GM23248 (cell line): Measurements from ENCODE around the gene NF1. TPM values are rescaled to one million over a fixed set of nuclear protein-coding genes. Genes with fewer than 3 reads are reported as not detected.
"Not testable (repeated sequence)": the region's sequence is repeated elsewhere in the genome, so short reads cannot be mapped to it uniquely, and the experiment has no call there.

Source experiments
- DNase-seq: peaks from one replicate; pipeline ENCODE4 v3.0.0-alpha.2; 2015
- H2AFZ ChIP-seq: fragments of 200-600 bp; sonication (generic); 2 replicates; pipeline ENCODE4 v1.6.1; 2016; ENCODE audit warnings: antibody characterized with exemption
- H3F3A ChIP-seq: fragments of 200-600 bp; sonication (generic); 2 replicates; pipeline ENCODE4 v1.6.1; 2016; ENCODE audit warnings: mild to moderate bottlenecking, antibody characterized with exemption, mixed run types; ENCODE audit not compliant: insufficient read depth
- H3K27ac ChIP-seq: fragments of 200-600 bp; sonication (generic); 2 replicates; pipeline ENCODE4 v1.5.1; 2016; ENCODE audit warnings: mild to moderate bottlenecking
- H3K27me3 ChIP-seq: fragments of 200-600 bp; sonication (generic); replicated peaks from 2 replicates; pipeline ENCODE4 v1.6.1; 2016; ENCODE audit warnings: mild to moderate bottlenecking; ENCODE audit not compliant: insufficient read depth
- H3K36me3 ChIP-seq: fragments of 200-600 bp; sonication (generic); 2 replicates; pipeline ENCODE4 v1.6.1; 2016; ENCODE audit warnings: low read depth, mild to moderate bottlenecking
- H3K4me1 ChIP-seq: fragments of 200-600 bp; sonication (generic); 2 replicates; pipeline ENCODE4 v1.6.1; 2016; ENCODE audit warnings: mild to moderate bottlenecking; ENCODE audit not compliant: insufficient read depth
- H3K4me2 ChIP-seq: fragments of 200-600 bp; sonication (generic); one replicate; pipeline ENCODE4 v1.6.1; 2016; ENCODE audit warnings: mild to moderate bottlenecking; ENCODE audit not compliant: unreplicated experiment
- H3K4me3 ChIP-seq: fragments of 200-600 bp; sonication (generic); 2 replicates; pipeline ENCODE4 v1.5.1; 2016; ENCODE audit warnings: mild to moderate bottlenecking
- H3K79me2 ChIP-seq: fragments of 200-600 bp; sonication (generic); 2 replicates; pipeline ENCODE4 v1.6.1; 2016; ENCODE audit warnings: mild to moderate bottlenecking; ENCODE audit not compliant: insufficient read depth
- H3K9ac ChIP-seq: fragments of 200-600 bp; sonication (generic); 2 replicates; pipeline ENCODE4 v1.6.1; 2016; ENCODE audit warnings: mild to moderate bottlenecking
- H3K9me2 ChIP-seq: fragments of 200-600 bp; sonication (generic); 2 replicates; pipeline ENCODE4 v1.6.1; 2016; ENCODE audit warnings: mixed run types, mild to moderate bottlenecking, moderate library complexity; ENCODE audit not compliant: insufficient read depth
- H3K9me3 ChIP-seq: fragments of 200-600 bp; sonication (generic); one replicate; pipeline ENCODE4 v1.6.1; 2017; ENCODE audit warnings: low read depth
- H4K20me1 ChIP-seq: fragments of 200-600 bp; sonication (generic); 2 replicates; pipeline ENCODE4 v1.6.0; 2016; ENCODE audit not compliant: insufficient read depth
- EZH2 ChIP-seq: fragments of 200-600 bp; sonication (generic); IDR thresholded peaks from 2 replicates; pipeline ENCODE4 v1.6.1; 2018; ENCODE audit warnings: antibody characterized with exemption, mild to moderate bottlenecking; ENCODE audit not compliant: insufficient read depth, poor library complexity, severe bottlenecking
- EZH2phosphoT487 ChIP-seq: fragments of 200-600 bp; sonication (generic); IDR thresholded peaks from 2 replicates; pipeline ENCODE4 v1.6.1; 2018; ENCODE audit warnings: antibody characterized with exemption, moderate library complexity, mild to moderate bottlenecking, low read depth; ENCODE audit not compliant: insufficient read depth
- WGBS, 2 experiments: methylation state at CpG; one replicate each; pipeline ENCODE4 v1.1.6; 2015 to 2017; ENCODE audit warnings: low lambda C conversion rate in 2 of 2, low coverage in 1 of 2; ENCODE audit errors: missing lambda C conversion rate in 2 of 2; 5-methylcytosine and 5-hydroxymethylcytosine counted together
- in situ Hi-C: fragments of 300-500 bp; cut with MboI; formaldehyde crosslinking; loops from 2 replicates; pipeline ENCODE4 v1.15.0; 2020
- polyA plus RNA-seq: library from polyadenylated mRNA; unstranded; fragments of >200 nt; fragmentation: Nextera tagmentation; extraction: Ambion mirVana; gene quantifications from 2 replicates; pipeline ENCODE4 v1.2.1, GENCODE V29; 2016
- total RNA-seq: library from RNA; depleted of rRNA; stranded (reverse); fragments of >200 nt; shearing (Covaris generic); gene quantifications from 2 replicates; pipeline ENCODE4 v1.2.3, GENCODE V29; 2014

Gene NF1
- total and polyA plus RNA-seq, 2 experiments from 2014 or later: 6.1 to 24.4 TPM

GRCh38 chr17:31283841-31284240, 189.1 kb downstream of the NF1 start:
- H3K27me3 ChIP-seq: no peaks in the 10 kb centered on the region
- no peak for TF ChIP-seq EZH2
- TF ChIP-seq EZH2phosphoT487: no peak
- no peak overlapping the region for H3K4me2 ChIP-seq
- no peak overlapping the region for H3K27ac ChIP-seq
- peaks cover 8% of the 10 kb centered on the region for H3K4me1 ChIP-seq
- no peaks in the 10 kb centered on the region for H3F3A ChIP-seq
- in situ Hi-C loops: no loop called here
- no peaks in the 10 kb centered on the region for H3K79me2 ChIP-seq
- no peak overlapping the region for H3K9ac ChIP-seq
- no peak for DNase-seq
- no peaks in the 10 kb centered on the region for H3K9me3 ChIP-seq
- no peak overlapping the region for H2AFZ ChIP-seq
- H3K4me3 ChIP-seq: no peak overlapping the region
- peaks cover 6% of the 10 kb centered on the region; the same call in 1 of the 2 replicates for H3K36me3 ChIP-seq
- no peaks in the 10 kb centered on the region for H4K20me1 ChIP-seq
- no peaks in the 10 kb centered on the region for H3K9me2 ChIP-seq

GRCh38 chr17:31286587-31286986, 191.8 kb downstream of the NF1 start:
- WGBS, 2 experiments: 97 to 100% methylated on average over 1 of the region's 1 CpG
- Histone ChIP-seq H3K4me2 (no peak overlapping the region), H3K9me3 (no peaks in the 10 kb centered on the region), H3K9ac (no peak overlapping the region), H3K9me2 (no peaks in the 10 kb centered on the region), H3K36me3 (peaks cover 8% of the 10 kb centered on the region; the same call in 1 of the 2 replicates), H2AFZ (no peak overlapping the region), H3K4me3 (no peak overlapping the region), H3K4me1 (no peaks in the 10 kb centered on the region), H4K20me1 (no peaks in the 10 kb centered on the region), H3F3A (no peaks in the 10 kb centered on the region), H3K27ac (no peak overlapping the region), H3K27me3 (no peaks in the 10 kb centered on the region), H3K79me2 (no peaks in the 10 kb centered on the region)
- DNase-seq: no peak
- TF ChIP-seq EZH2phosphoT487: no peak
- no peak for TF ChIP-seq EZH2
- in situ Hi-C loops: no loop called here

GRCh38 chr17:31287932-31288331, 193.2 kb downstream of the NF1 start:
- H3F3A ChIP-seq, H3K9me3 ChIP-seq, H3K79me2 ChIP-seq, H2AFZ ChIP-seq, H3K9me2 ChIP-seq, H4K20me1 ChIP-seq, H3K27me3 ChIP-seq, H3K4me3 ChIP-seq, H3K4me1 ChIP-seq, H3K27ac ChIP-seq, DNase-seq, H3K36me3 ChIP-seq, H3K9ac ChIP-seq, in situ Hi-C loops, H3K4me2 ChIP-seq: not testable (repeated sequence)
- 88 to 100% methylated on average over 1 of the region's 1 CpG for WGBS, 2 experiments

GRCh38 chr17:31289790-31290189, 195.0 kb downstream of the NF1 start:
- Histone ChIP-seq H2AFZ (no peak overlapping the region), H3K9me2 (no peaks in the 10 kb centered on the region), H3K27me3 (no peaks in the 10 kb centered on the region), H3K4me3 (no peak overlapping the region), H3K36me3 (peaks cover 7% of the 10 kb centered on the region; the same call in 1 of the 2 replicates), H4K20me1 (no peaks in the 10 kb centered on the region), H3K4me1 (no peaks in the 10 kb centered on the region), H3K79me2 (no peaks in the 10 kb centered on the region), H3K4me2 (no peak overlapping the region), H3K9ac (no peak overlapping the region), H3K9me3 (no peaks in the 10 kb centered on the region), H3F3A (no peaks in the 10 kb centered on the region), H3K27ac (no peak overlapping the region)
- no peak for TF ChIP-seq EZH2
- no peak for TF ChIP-seq EZH2phosphoT487
- peak; percentile 21 for DNase-seq
- 39 to 52% methylated on average over 3 of the region's 3 CpGs for WGBS, 2 experiments
- in situ Hi-C loops: no loop called here

GRCh38 chr17:31291820-31292219, 197.0 kb downstream of the NF1 start:
- in situ Hi-C loops: no loop called here
- Histone ChIP-seq H3K9me2 (no peaks in the 10 kb centered on the region), H3K27ac (no peak overlapping the region), H3F3A (no peaks in the 10 kb centered on the region), H3K79me2 (no peaks in the 10 kb centered on the region), H2AFZ (no peak overlapping the region), H4K20me1 (no peaks in the 10 kb centered on the region), H3K9ac (no peak overlapping the region), H3K4me2 (no peak overlapping the region), H3K27me3 (no peaks in the 10 kb centered on the region), H3K4me3 (no peak overlapping the region), H3K4me1 (no peaks in the 10 kb centered on the region), H3K9me3 (no peaks in the 10 kb centered on the region), H3K36me3 (peaks cover 7% of the 10 kb centered on the region; the same call in 1 of the 2 replicates)
- TF ChIP-seq EZH2phosphoT487 (no peak), EZH2 (no peak)
- DNase-seq: no peak
